Stimulated activated naive CD4-positive, alpha-beta T cell (primary cell): ENCODE data around the gene JOSD1.
A peak's percentile ranks its signal among the peaks of the same experiment; 100 is the strongest.
"Not testable (repeated sequence)": the region's sequence is repeated elsewhere in the genome, so short reads cannot be mapped to it uniquely, and the experiment has no call there.

ENCODE experiments used
- DNase-seq, 6 experiments: peaks; one replicate each; lab custom pipeline; 2025; lab: John Stamatoyannopoulos, UW

The JOSD1 gene

DNA sequence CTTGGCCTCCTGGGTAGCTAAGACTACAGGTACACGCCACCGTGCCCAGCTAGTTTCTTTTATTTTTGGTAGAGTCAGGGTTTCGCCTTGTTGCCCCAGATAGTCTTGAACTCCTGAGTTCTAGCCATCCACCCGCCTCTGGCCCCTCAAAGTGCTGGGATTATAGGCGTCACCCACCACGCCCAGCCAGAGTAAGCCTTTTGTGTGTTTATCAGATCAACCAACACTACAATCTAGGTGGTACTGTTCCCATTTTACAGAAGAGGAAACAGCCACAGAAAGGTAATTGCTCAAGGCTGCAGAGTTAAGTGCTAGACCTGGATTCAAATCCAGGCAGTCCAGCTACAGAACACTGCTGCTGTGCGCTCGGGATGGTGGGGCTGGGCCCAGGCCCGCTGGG, 15.8 kb downstream of the JOSD1 start:
- DNase-seq, result no peak

DNA sequence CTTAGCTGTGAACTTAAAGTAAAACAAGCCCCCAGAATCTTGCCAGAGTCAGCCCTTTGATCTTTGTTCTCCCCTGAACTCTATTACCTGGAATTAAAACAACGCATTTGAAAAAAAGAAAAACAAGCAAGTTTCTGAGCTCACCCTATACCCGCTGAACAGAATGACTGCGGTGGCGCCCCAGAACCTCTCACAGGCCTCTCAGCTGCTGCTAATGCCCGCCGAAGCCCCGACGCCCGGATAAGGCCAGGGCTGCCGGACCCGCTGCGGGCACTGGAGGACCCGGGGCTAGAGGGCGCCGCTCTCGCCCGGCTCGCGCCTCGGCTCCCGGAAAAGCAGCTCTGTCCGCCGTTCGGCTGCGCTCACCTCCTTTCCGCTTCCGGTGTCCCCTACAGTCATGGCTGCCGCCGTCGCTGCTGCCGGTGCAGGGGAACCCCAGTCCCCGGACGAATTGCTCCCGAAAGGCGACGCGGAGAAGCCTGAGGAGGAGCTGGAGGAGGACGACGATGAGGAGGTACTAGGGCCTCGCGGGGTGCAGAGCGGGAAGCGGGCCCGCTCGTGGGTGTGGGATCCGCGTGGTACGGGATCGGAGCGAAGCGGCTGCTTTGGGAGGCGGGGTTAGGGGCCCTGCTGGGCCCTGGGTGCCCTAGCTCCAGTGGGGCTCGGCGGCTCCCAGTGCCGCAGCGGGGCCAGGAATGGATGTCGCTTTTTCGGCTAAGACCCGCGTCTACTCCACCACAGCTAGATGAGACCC, 19.0 kb downstream of the JOSD1 start, which contains the start of gene TOMM22:
Gene TOMM22 (plus strand): TSS at position 376 of the 754 bp plus-strand sequence. CDS start 22 bp downstream, at position 398.
- peak; percentile 70 to 84 (median 74) for DNase-seq

DNA sequence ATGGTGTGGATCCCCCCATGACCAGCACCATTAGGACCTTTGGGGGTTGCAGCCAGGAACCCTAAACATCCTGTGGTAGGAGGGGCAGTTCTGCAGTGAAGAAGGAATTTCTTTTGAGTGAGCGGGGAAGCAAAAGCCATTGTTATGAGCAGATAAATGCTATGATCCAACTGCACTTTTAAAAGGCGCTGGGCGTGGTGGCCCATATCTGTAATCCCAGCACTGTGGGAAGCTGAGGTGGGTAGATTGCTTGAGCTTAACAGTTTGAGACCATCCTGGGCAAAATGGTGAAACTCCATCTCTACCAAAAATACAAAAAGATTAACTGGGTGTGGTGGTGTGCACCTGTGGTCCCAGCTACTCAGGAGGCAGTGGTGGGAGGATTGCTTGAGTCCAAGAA, 24.9 kb downstream of the JOSD1 start:
- DNase-seq, result no peak

DNA sequence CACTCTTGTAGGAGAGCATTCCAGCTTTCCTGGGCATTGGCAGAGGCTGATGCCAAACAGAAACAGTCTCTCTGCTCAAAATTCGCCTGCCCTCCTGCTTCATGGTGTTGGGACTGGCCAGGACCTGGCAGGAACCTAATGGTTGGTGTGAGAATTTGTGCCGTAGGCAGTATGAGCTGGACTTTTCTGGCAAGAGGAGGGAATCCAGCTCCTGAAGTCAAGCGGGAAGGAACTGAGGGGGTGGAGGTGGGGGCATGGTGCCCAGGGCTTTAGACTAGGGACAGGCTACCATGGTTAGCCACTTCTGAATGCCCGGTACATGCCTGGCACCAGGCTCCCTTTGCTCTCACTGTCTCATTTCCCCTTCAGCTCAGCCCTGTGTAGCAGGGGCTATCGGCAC, 25.9 kb downstream of the JOSD1 start:
- no peak for DNase-seq

DNA sequence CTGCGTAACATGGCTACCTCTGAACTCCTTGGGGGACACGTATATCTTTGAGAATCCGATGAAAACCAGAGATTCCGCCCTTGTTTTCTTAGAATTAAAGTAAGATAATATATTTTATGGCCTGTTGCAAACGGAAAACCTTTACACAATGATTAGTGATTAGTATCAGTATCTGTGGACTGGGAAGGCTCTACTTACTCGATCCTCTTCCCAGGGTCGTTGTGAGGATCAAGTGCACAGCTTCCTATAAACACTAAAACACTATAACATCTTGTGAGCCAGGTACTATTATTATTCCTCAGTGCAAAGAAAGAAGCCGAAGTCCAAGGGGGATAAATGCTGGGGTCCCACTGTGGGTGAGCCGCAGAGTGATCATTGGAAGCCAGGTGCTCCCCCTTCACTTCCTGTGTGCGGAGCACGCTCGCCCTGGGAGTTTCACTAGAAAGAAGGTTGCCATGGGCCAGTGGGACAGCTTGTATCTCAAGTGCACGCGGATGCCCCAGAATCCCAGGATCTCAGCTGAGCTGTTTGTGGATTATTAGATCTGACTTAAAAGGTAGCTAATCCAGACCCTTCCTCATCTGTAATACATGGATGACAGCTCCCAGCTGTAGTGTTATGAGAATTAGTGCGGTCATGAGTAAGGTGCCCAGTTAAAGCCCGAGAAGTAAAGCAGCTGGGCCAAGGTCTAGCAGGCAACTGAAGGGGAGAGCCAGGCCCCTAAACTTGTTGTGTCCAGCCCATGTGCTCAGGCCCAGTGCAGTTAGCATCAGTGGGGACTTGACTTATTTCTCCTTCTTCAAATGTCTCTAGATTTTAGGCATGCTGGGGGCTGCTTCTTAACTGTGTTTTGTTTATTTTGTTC, 43.5 kb downstream of the JOSD1 start:
- peak in 4 of 6 experiments; percentile 1 to 40 (median 12) for DNase-seq

DNA sequence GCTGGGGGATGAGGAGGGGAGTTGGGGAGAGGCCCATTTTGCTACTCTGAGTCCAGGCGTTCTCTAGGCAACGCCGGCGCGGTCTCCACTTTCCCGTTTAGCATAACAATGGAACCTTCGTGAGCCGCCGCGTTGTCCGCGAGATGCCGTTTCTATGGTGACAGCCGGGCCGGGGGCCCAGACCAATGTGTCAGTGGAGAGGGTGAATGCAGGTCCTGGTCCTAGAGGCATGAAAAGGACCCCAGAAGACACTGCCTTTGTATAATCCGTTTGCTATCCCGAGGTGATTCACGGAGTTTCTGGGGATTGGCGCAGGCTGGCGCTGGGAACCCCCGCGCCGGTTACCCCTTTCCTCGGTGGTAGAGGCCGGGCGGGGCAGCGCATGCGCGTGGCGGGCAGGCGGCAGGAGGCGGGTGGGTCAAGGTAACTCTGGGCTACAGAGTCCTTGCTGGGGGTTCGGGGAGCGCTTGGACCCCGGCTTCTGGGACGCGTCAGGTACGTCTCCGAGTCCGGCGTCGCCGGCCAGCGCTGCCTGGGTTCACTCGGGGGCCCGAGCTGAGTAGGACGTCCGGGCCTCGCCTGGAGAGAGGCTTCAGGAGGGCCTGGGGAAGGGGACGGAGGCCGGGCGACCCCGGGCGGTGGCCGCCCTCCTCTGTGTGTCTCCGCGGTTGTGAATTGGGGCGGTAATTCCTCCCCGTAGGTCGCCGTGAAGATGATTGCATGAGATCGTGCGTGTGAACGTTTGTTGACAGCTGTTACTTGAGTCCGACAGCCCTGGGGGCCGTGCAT, 44.3 kb downstream of the JOSD1 start, which contains the start of the genes CBY1 and FAM227A:
Gene CBY1 (plus strand): TSS at position 383 of the 789 bp plus-strand sequence. CDS start 11,417 bp downstream, outside the sequence.
Gene FAM227A (minus strand): TSS at position 137 of the 789 bp plus-strand sequence. CDS start 6,224 bp downstream, outside the sequence.
- DNase-seq, result peak; percentile 68 to 89 (median 82)

DNA sequence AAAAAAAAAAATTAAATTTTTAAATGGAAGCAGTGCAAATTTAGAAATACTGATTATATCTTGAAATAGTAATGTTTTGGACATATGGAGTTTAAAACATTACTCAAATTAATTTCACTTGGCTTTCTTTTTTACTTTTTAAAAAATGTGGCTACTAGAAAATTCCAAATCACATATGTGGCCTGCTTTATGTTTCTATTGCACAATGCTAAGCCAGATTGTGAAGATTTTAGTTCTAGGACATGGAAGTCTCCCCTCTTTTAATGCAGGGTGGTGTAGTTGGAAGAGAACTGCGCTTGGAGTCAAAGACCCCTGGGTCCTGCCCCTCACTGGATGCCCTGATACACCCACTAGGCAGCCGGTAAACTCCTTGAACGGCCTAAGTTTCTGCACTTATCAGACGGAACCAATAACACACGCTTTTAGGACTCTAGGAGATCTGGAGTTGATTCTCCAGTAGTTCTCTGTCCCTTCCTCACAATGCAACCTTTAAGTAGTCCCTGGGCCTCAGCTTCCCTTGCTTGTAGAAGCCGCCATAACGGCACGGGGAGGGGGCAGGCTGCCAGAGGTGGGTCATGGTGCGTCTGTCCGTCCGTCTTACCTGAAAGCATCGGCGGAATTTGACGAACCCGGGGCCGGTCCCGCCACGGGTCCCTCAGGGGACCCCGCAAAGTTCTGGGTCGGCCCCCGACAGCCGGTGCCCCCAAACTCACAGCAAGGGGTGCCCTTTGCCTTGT, 45.1 kb downstream of the JOSD1 start:
- DNase-seq, result no peak

DNA sequence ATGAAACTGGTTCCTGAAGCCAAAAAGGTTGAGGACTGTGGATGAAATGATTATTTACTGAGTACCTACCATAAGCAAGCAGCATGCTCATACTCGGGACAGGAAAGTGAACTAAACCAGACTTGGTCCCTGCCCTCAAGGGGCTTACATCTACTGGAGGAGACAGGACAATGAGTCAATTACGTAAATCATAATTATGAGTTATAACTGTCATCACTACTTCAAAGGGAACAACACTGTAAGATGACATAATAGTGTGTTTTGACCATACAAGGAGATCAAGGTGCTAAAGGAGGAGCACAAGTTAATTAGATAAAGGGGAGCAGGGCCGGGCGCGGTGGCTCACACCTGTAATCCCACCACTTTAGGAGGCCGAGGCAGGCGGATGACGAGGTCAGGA, 47.0 kb downstream of the JOSD1 start:
- no peak for DNase-seq

DNA sequence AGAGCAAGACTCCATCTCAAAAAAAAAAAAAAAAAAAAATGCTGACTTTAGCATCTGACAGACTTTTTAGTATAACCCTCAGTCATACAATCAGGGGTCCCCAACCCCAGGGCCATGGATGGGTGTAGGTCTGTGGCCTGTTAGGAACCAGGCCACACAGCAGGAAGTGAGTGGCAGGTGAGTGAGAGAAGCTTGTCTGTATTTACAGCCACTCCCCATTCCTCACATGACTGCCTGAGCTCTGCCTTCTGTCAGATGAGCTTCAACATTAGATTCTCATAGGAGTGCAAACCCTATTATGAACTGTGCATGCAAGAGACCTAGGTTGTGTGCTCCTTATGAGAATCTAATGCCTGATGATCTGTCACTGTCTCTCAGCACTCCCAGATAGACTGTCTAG, 47.9 kb downstream of the JOSD1 start:
- no peak for DNase-seq

DNA sequence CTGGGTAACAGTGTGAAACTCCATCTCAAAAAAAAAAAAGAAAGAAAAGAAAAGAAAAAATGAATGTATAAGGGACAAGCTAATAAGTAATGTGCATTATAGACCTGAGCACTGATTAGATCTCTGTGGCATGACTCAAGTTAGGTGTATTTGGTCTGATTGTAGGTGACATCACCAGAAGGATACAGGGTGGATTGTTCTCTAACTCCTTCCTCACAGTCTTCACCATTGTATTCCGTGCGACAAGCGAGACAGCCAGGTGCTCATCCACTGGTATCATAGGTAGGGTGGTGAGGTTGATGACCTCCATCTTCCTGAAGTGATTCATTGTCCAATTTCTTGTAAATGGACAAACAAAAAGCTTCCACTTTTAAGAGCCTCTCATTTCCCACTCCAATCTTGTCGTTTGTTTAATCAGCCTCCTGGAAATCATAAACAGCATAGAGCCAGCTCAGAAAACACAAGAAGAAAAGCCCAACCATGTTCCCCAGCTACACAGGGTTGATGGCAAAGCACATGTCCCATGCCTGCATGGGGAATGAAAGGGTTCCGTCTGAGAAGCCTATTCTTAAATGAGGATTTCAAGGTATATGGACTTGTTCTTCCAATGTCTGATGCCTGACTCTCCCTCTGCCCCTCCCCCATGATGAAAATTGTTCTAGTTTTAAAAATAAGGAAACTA, 50.8 kb downstream of the JOSD1 start:
- no peak for DNase-seq

DNA sequence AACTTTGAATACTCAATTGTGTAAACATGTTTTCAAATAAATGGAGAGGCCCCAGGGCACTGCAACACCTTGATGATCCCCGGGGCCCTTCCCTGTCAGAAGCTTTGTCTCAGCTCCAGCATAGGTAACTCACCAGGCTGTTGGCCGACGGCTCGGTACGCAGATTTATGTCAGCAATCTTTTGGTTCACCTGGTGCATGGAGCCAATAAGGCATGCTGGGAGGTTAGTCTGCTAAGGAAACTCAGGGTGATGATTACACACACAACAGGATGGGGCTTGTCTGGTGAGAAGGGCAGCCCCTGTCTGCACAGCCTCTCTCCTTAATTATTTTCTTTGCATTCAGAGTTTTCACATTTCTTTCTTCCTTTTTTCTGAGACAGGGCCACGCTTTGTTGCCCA, 55.3 kb downstream of the JOSD1 start:
- DNase-seq, result no peak

DNA sequence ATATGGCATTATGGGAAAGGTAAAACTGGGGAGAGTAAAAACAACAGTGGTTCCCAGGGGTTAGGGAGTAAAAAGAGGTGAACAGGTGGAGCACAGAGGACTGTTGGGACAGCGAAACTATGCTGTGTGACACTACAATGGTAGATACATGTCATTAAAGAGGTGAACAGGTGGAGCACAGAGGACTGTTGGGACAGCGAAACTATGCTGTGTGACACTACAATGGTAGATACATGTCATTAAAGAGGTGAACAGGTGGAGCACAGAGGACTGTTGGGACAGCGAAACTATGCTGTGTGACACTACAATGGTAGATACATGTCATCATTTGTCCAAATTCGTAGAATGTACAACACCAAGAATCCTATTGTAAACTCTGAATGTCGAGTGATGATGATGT, 56.5 kb downstream of the JOSD1 start:
- DNase-seq, result not testable (repeated sequence)

DNA sequence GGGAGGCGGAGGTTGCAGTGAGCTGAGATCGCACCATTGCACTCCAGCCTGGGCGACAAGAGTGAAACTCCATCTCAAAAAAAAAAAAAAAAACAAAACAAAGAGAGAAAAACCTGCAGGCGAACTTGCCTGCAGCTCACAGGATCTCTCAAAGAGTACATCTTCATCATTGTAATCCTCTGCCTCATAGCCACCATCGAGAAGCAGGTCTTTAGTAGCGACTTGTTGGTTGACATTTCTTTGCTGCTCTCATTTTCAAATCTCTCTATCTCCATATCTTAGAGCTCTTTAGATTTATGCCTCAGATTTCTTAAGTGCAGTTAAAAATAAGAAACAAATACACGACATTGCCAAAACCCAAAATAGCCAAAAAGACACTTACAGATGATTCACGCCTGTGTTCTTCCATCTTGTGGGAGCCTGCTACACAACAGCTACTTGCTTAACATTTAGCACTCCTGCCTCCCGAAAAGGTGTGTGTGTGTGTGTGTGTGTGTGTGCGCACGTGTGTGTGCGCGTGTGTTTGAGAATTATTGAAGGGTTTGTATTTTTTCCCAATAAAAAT, 59.2 kb downstream of the JOSD1 start:
- DNase-seq, result no peak

DNA sequence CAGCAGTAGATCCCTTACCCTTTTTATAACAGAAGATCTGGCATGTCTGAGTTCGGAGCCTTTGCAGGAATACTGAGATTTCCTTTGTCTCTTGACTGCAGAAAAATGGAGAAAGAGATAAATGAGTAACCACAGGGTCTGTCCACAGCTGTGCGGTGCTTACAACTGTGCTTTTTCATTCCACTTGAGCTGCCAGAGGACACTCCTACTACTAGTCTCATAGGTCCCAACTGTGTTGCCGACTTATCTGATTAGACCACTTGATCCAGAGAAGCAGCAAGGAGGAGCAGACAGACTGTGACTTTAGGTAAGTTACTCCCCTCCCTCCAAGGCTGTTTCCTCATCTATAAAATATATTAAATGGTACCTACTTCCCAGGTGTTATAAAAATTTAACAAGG, 62.0 kb downstream of the JOSD1 start:
- DNase-seq, result no peak

DNA sequence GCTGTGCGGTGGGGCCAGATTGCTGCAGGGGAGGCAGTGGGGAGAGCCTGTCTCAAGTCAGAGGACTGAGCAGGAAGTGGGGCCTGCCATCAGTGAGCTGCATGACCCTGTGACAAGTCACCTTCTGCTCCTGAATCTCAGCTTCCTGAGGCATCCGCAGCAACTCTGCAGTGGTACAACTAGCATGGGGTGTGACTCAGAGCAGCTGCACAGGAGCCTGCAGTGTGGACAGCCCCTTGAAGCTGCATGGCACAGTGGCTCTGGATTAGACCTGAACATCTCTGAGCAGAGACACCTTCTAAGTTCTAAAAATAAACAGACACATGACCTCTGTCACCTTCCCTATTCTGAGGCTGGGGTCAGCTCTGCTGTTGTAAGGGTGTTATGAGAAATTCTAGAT, 62.5 kb downstream of the JOSD1 start:
- DNase-seq, result no peak
